ENCODE measurements around the gene MGLL.

Gene MGLL

GRCh38 chr3:127678611-127679533 lies 143.4 kb downstream of the MGLL start:
- H3K4me2 ChIP-seq = peak overlapping the region in 2 of 11 experiments; percentile 29 to 34; a peak in 3 of 22 replicates
- peaks cover 0 to 8% (median 0%) of the 10 kb centered on the region in 11 experiments; a peak in 4 of 22 replicates for H3K9me3 ChIP-seq (replicated peaks in 1 of 11)
- TF ChIP-seq Cebpa-rat (IDR thresholded peaks at IDR 0.05) = no peak
- peaks cover 0 to 19% (median 2%) of the 10 kb centered on the region in 11 experiments; a peak in 7 of 22 replicates for H4K20me1 ChIP-seq
- H3K27me3 ChIP-seq = no peaks in the 10 kb centered on the region
- no peak overlapping the region for H3K27ac ChIP-seq
- H3K4me1 ChIP-seq = peaks cover 10 to 70% (median 59%) of the 10 kb centered on the region in 10 experiments
- no peak overlapping the region for H3K4me3 ChIP-seq
- no peak overlapping the region for H3K9ac ChIP-seq
- peaks cover 0 to 45% (median 0%) of the 10 kb centered on the region in 11 experiments; a peak in 9 of 22 replicates for H3K36me3 ChIP-seq

DNA sequence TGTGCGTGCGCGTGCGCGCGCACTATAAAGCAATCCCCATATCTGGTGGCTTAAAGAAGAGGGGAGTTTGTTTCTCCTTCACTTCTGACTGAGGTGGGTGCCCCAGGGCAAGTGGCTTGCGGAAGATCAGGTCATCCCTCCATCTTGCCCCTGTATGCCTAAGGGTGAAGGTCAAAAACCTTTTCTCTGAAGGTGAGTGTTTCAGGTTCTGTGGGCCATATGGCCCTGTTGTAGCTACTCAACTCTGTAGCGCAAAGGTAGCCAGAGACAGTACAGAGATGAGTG lies 144.1 kb downstream of the MGLL start:
- Histone ChIP-seq H3K27ac (no peak overlapping the region), H3K27me3 (no peaks in the 10 kb centered on the region), H3K4me1 (peaks cover 9 to 70% (median 59%) of the 10 kb centered on the region in 10 experiments), H3K4me3 (no peak overlapping the region), H3K9me3 (replicated peaks in 1 of 11) (peaks cover 0 to 8% (median 0%) of the 10 kb centered on the region in 11 experiments; a peak in 4 of 22 replicates), H3K36me3 (peaks cover 0 to 45% (median 0%) of the 10 kb centered on the region in 11 experiments; a peak in 9 of 22 replicates), H3K9ac (no peak overlapping the region), H3K4me2 (peak overlapping the region in 2 of 11 experiments; percentile 29 to 34; a peak in 2 of 22 replicates), H4K20me1 (peaks cover 0 to 19% (median 6%) of the 10 kb centered on the region in 11 experiments; a peak in 7 of 22 replicates)
- TF ChIP-seq Cebpa-rat (IDR thresholded peaks at IDR 0.05) = no peak

DNA sequence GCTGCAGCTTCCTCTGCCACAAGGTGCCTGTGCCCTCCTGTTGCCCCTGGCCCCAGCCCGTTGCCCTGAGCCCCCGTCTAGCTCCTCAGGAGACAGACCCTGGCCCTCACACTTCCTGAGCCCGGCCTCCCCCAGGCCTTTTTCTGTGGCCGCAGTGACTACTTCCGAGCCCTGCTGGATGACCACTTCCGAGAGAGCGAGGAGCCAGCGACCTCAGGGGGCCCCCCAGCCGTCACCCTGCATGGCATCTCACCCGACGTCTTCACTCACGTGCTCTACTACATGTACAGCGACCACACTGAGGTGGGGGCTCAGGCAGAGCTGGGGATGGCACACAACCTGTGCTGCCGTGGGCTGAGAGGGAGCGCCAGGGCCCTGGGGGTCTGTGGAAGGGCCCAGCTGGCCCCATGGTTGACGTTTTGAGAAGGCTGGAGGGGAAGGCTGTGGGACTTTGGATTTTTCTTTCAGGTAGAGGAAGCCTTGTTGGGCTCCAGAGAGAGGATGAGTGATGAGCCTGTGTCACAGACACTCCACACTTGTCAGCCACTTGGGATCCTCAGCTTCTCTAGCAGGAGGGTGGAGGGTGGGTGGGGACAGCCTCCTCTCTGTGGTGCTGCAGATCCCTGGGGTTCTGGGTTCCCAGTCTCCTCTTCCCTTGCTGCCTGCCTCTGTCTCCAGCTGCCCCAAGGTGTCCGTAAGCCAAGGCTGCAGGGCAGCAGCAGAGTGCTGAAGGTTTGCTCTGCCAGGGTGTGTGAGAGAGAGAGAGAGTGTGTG lies 144.6 kb downstream of the MGLL start:
- Histone ChIP-seq H3K4me2 (peak overlapping the region in 3 of 11 experiments; percentile 34 to 45 (median 35); a peak in 4 of 22 replicates), H4K20me1 (peaks cover 0 to 19% (median 6%) of the 10 kb centered on the region in 11 experiments; a peak in 7 of 22 replicates), H3K4me3 (no peak overlapping the region), H3K9ac (no peak overlapping the region), H3K27me3 (no peaks in the 10 kb centered on the region), H3K36me3 (peaks cover 0 to 45% (median 0%) of the 10 kb centered on the region in 11 experiments; a peak in 9 of 22 replicates), H3K9me3 (replicated peaks in 1 of 11) (peaks cover 0 to 8% (median 0%) of the 10 kb centered on the region in 11 experiments; a peak in 4 of 22 replicates), H3K4me1 (peaks cover 8 to 67% (median 56%) of the 10 kb centered on the region in 10 experiments), H3K27ac (no peak overlapping the region)
- TF ChIP-seq Cebpa-rat (IDR thresholded peaks at IDR 0.05) = no peak

DNA sequence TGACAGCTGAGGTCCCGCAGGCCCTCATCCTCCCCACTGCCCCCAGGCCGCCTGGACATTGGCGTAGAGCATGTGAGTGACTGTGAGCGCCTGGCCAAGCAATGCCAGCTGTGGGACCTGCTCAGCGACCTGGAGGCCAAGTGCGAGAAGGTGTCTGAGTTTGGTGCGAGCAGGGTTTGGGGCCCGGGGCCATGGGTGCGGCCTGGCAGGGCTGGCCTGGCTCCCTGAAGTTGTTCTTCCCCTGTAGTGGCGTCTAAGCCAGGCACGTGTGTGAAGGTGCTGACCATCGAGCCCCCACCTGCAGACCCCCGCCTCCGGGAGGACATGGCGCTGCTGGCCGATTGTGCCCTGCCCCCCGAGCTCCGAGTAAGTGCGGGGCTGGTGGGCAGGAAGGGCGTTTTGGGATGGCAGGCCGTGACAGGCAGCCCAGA lies 145.4 kb downstream of the MGLL start:
- peak overlapping the region in 8 of 11 experiments; percentile 19 to 53 (median 44); a peak in 14 of 22 replicates for H3K4me2 ChIP-seq

GRCh38 chr3:127676456-127676855 lies 145.9 kb downstream of the MGLL start:
- Histone ChIP-seq H3K27ac (no peak overlapping the region), H4K20me1 (peaks cover 0 to 19% (median 6%) of the 10 kb centered on the region in 11 experiments; a peak in 7 of 22 replicates), H3K4me3 (no peak overlapping the region), H3K9me3 (replicated peaks in 1 of 11) (no peaks in the 10 kb centered on the region), H3K9ac (peak overlapping the region in 1 of 11 experiments; percentile 18; a peak in 2 of 22 replicates), H3K27me3 (no peaks in the 10 kb centered on the region), H3K4me1 (peaks cover 16 to 61% (median 51%) of the 10 kb centered on the region in 10 experiments), H3K36me3 (peaks cover 0 to 45% (median 0%) of the 10 kb centered on the region in 11 experiments; a peak in 9 of 22 replicates), H3K4me2 (peak overlapping the region in 8 of 11 experiments; percentile 19 to 53 (median 44); a peak in 13 of 22 replicates)
- no peak for TF ChIP-seq Cebpa-rat (IDR thresholded peaks at IDR 0.05)

More for the DNA sequence above, 145.4 kb downstream of the MGLL start:
- Histone ChIP-seq H3K27me3 (no peaks in the 10 kb centered on the region), H3K27ac (no peak overlapping the region), H3K4me3 (no peak overlapping the region), H3K36me3 (peaks cover 0 to 45% (median 0%) of the 10 kb centered on the region in 11 experiments; a peak in 9 of 22 replicates), H4K20me1 (peaks cover 0 to 19% (median 6%) of the 10 kb centered on the region in 11 experiments; a peak in 7 of 22 replicates), H3K9ac (0 out of 22 replicates have a peak overlapping the region, but pooled peaks of 1 of the 11 experiments have one; percentile 18), H3K9me3 (replicated peaks in 1 of 11) (peaks cover 0 to under 1% (median 0%) of the 10 kb centered on the region in 11 experiments; a peak in 1 of 22 replicates), H3K4me1 (peaks cover 11 to 61% (median 51%) of the 10 kb centered on the region in 10 experiments)
- no peak for TF ChIP-seq Cebpa-rat (IDR thresholded peaks at IDR 0.05)

- Histone ChIP-seq H3K4me1 (peaks cover 19 to 58% (median 48%) of the 10 kb centered on the region in 10 experiments), H3K27me3 (no peaks in the 10 kb centered on the region), H3K9me3 (replicated peaks in 1 of 11) (no peaks in the 10 kb centered on the region), H3K27ac (no peak overlapping the region), H3K9ac (no peak overlapping the region; a peak in 1 of 22 replicates), H3K4me2 (peak overlapping the region in 7 of 11 experiments; percentile 35 to 53 (median 45); a peak in 6 of 22 replicates), H3K36me3 (peaks cover 0 to 45% (median 0%) of the 10 kb centered on the region in 11 experiments; a peak in 9 of 22 replicates), H4K20me1 (peaks cover 0 to 19% (median 6%) of the 10 kb centered on the region in 11 experiments; a peak in 7 of 22 replicates), H3K4me3 (no peak overlapping the region)
- no peak for TF ChIP-seq Cebpa-rat (IDR thresholded peaks at IDR 0.05)
Measured at GRCh38 chr3:127675651-127676391, 146.5 kb downstream of the MGLL start.

- peaks cover 0 to 44% (median 0%) of the 10 kb centered on the region in 11 experiments; a peak in 9 of 22 replicates for H3K36me3 ChIP-seq
- H3K9ac ChIP-seq = no peak overlapping the region
- TF ChIP-seq Cebpa-rat (IDR thresholded peaks at IDR 0.05) = no peak
- no peak overlapping the region for H3K27ac ChIP-seq
- H3K4me3 ChIP-seq = no peak overlapping the region
- peaks cover 0 to 19% (median 6%) of the 10 kb centered on the region in 11 experiments; a peak in 7 of 22 replicates for H4K20me1 ChIP-seq
- no peaks in the 10 kb centered on the region for H3K27me3 ChIP-seq
- H3K9me3 ChIP-seq (replicated peaks in 1 of 11) = no peaks in the 10 kb centered on the region
- H3K4me1 ChIP-seq = peaks cover 19 to 53% (median 43%) of the 10 kb centered on the region in 10 experiments
- no peak overlapping the region; a peak in 1 of 22 replicates for H3K4me2 ChIP-seq
Measured at GRCh38 chr3:127674790-127675189, 147.5 kb downstream of the MGLL start.
